Coronary artery (tissue), 2 donors: ENCODE measurements around the gene NEURL3.

Source experiments
- DNase-seq: peaks from one replicate; pipeline ENCODE4 v3.0.0-alpha.2; 2017; ENCODE audit warnings: low spot score
- H3K27ac ChIP-seq, 2 donors: fragments of 200-600 bp; sonication (generic); one replicate each; pipeline ENCODE4 v1.5.1; 2016 to 2019
- H3K4me3 ChIP-seq: fragments of 200-600 bp; sonication (generic); 2 replicates; pipeline ENCODE4 v1.5.1; 2016; ENCODE audit warnings: mild to moderate bottlenecking, moderate library complexity
- TF ChIP-seq, protein P1 (sequence below): fragments of 200-600 bp; sonication (generic); IDR thresholded peaks from one replicate; pipeline ENCODE4 v1.5.1; 2019; ENCODE audit warnings: antibody characterized with exemption

The NEURL3 gene

DNA sequence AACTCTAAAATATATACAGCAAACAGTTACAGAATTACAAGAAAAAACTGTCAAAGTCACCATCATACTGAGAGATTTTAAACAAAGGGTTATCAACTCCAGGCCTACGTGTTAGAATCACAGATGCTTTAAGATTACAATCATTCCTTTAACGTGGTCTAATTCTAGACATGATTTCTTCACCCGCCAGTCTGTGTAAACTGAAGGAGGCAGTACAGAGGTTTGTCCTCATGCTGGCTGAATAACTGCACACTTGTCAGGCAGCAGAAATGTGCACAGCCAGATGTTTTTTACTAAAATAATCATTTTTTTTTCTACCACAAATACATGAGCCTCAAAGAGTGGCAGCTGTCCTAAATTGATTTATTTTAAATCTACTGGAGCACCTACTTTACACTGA, 15.5 kb upstream of the NEURL3 start:
- H3K4me3 ChIP-seq, result no peak overlapping the region
- TF ChIP-seq, protein P1, sequence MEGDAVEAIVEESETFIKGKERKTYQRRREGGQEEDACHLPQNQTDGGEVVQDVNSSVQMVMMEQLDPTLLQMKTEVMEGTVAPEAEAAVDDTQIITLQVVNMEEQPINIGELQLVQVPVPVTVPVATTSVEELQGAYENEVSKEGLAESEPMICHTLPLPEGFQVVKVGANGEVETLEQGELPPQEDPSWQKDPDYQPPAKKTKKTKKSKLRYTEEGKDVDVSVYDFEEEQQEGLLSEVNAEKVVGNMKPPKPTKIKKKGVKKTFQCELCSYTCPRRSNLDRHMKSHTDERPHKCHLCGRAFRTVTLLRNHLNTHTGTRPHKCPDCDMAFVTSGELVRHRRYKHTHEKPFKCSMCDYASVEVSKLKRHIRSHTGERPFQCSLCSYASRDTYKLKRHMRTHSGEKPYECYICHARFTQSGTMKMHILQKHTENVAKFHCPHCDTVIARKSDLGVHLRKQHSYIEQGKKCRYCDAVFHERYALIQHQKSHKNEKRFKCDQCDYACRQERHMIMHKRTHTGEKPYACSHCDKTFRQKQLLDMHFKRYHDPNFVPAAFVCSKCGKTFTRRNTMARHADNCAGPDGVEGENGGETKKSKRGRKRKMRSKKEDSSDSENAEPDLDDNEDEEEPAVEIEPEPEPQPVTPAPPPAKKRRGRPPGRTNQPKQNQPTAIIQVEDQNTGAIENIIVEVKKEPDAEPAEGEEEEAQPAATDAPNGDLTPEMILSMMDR, result no peak
- H3K27ac ChIP-seq, result no peak overlapping the region
- DNase-seq, result no peak

DNA sequence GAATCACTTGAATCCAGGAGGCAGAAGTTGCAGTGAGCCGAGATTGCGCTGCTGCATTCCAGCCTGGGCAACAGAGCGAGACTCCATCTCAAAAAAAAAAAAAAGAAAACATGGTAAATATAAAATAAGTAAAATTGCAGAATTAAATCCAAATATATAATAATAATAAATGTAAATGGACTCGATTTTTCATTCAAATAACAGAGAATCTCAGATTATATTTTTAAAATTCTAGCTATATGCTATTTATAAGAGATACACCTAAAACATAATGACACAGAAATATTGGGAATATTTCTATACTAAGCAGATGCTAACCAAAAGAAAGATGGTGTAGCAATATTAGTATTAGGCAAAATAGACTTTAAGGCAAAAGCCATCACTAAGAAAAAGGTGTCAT, 15.1 kb upstream of the NEURL3 start:
- no peak for DNase-seq
- Histone ChIP-seq H3K4me3 (no peak overlapping the region), H3K27ac (no peak overlapping the region)
- TF ChIP-seq, protein P1, result no peak

DNA sequence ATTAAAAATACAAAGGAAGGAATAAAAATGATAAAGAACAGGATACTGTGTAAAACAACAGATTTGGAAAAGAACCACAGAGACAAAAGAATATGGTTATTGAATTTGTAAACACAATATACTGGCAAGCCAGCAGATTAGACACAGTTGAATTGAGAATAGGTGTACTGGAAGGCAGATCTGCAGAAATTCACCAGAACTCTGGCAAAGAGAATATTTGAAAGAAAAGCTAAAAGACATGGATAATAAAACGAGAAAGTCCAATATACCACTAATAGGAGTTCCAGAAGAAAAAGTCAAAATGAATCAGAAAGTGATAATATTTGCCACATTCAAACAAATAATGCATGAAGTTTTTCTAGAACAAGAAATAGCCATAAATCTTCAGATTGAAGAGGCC, 11.9 kb upstream of the NEURL3 start:
- Histone ChIP-seq H3K27ac (no peak overlapping the region), H3K4me3 (no peak overlapping the region)
- DNase-seq, result no peak
- TF ChIP-seq, protein P1, result no peak

DNA sequence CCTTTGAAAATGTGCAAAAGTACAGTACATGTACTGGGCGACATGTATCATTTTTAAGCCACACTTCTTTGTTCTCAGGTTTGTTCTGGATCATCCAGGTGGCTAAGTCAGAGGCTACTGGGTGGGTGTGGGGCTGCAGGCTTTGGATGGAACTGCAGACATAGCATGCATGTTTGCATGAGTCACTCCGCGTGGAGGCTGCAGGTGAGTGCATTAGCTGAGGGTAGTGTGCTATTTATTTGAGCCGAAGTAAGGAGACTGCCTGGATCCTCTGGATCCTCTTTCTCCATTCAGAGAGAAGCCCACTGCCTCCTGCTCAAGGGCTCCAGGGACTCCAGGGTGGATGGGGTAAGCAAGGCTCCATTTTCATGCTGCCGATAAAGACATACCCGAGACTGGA, 9.4 kb upstream of the NEURL3 start:
- peak; percentile 52 for DNase-seq
- TF ChIP-seq, protein P1, result no peak
- Histone ChIP-seq H3K4me3 (no peak overlapping the region), H3K27ac (no peak overlapping the region)

DNA sequence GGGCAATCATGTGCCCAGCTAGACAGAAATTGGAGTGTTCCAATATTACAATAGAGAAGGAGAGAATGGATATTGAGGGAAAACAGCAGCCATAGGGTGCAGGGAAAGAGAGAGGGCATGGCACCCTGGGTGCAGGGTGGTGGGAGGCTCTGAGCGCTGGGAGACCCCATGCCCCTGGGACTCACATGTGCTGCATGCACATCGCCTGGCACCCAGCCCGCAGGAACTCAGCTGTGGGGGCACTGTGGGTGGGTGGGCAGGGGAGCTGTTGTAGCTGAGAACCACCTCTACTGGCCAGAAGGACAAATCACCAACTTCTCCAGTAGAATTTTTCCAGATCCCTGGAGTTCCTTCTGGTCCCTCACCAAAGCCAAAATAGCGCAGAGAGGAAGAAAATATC, 7.2 kb upstream of the NEURL3 start:
- no peak for DNase-seq
- Histone ChIP-seq H3K4me3 (no peak overlapping the region), H3K27ac (no peak overlapping the region)
- TF ChIP-seq, protein P1, result no peak

DNA sequence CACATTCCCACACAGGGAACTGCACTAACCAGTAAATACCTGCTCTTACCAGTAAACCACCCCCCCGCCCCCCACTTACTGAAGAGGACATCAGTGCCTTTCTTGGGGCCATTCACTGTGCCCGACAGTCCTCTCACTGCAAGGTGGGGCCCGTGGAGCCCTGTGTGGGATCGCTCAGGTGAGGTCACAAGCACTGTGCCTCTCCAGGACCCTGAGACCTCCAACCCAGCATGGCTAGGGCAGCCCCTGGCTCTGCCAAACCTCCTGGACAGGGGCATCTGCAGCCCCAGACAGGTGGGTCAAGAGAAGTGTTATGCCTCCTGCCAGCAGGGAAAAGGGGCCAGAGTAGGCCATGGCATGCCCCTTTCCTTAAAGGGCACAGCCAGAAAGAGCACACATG, 6.7 kb upstream of the NEURL3 start:
- no peak overlapping the region for H3K4me3 ChIP-seq
- DNase-seq, result peak; percentile 66
- no peak overlapping the region for H3K27ac ChIP-seq
- TF ChIP-seq, protein P1, result no peak

DNA sequence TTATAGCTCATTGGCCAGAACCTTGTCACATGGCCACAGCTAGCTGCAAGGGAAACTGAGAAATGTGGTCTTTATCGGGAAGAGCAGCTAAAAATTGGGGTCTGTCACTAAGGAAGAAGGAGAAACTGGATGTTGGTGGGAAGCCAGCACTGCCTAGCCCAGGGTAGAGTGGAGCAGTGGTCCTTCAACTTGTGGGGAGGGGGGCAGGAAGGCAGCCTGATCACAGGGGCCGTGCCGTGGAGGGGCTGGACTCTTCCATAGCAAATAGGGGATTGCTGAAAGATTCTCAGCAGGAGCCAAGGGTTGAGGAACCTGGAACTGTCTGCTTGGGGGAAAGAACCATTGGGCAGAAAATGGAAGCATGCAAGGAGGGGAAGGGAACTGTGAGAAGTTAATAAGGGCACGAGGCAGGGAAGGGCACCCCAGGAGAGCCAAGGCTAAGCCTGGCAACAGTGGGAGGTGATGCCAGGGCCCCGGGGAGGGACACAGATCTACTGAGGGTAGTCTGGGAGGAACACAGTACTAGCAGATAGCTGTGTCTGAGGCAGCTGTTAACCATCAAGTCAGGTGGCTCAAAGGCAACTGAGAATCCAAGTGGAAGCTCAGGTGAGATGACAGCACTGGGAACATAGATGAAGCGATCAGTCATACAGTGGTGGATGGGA, 5.9 kb upstream of the NEURL3 start:
- Histone ChIP-seq H3K27ac (no peak overlapping the region), H3K4me3 (no peak overlapping the region)
- TF ChIP-seq, protein P1, result no peak
- peak; percentile 63 for DNase-seq
